Lung (tissue), 12 donors: Measurements from ENCODE around the gene GSAP. TPM values are rescaled to one million over a fixed set of nuclear protein-coding genes. Genes with fewer than 3 reads are reported as not detected.
A peak's percentile ranks its signal among the peaks of the same experiment; 100 is the strongest.
"Not testable (repeated sequence)": the region's sequence is repeated elsewhere in the genome, so short reads cannot be mapped to it uniquely, and the experiment has no call there.

ENCODE experiments used
- ATAC-seq: fragments of 200-7000 bp; cut with Tn5 transposase; one replicate; pipeline ENCODE4 v1.9.1; 2020; ENCODE audit warnings: moderate number of reproducible peaks; ENCODE audit not compliant: insufficient read depth, low FRiP score
- DNase-seq, 3 donors: peaks; one replicate each; pipeline ENCODE4 v3.0.0-alpha.2; 2013 to 2017
- H3K27ac ChIP-seq, 2 donors: one replicate each; pipeline ENCODE4 v1.5.1; 2013; ENCODE audit warnings: mild to moderate bottlenecking in 2 of 2, moderate library complexity in 2 of 2, control low read depth in 1 of 2, inconsistent platforms in 1 of 2, low read depth in 1 of 2, low read length in 1 of 2
- H3K27me3 ChIP-seq, 3 donors: one replicate each; pipeline ENCODE4 v1.5.1; 2013; ENCODE audit warnings: low read length in 2 of 3; ENCODE audit not compliant: control insufficient read depth in 3 of 3, insufficient read depth in 3 of 3
- H3K36me3 ChIP-seq, 4 donors: one replicate each; pipeline ENCODE4 v1.5.1; 2013; ENCODE audit warnings: low read length in 4 of 4, mild to moderate bottlenecking in 1 of 4, moderate library complexity in 1 of 4; ENCODE audit not compliant: control insufficient read depth in 4 of 4, insufficient read depth in 4 of 4
- H3K4me1 ChIP-seq, 5 donors: one replicate each; pipeline ENCODE4 v1.5.1; 2013; ENCODE audit warnings: low read length in 5 of 5, mild to moderate bottlenecking in 2 of 5, moderate library complexity in 1 of 5; ENCODE audit not compliant: control insufficient read depth in 5 of 5, insufficient read depth in 5 of 5
- H3K4me3 ChIP-seq: one replicate; pipeline ENCODE4 v1.5.1; 2013; ENCODE audit warnings: mild to moderate bottlenecking, control low read depth, moderate library complexity
- H3K9ac ChIP-seq, 2 donors: one replicate each; pipeline ENCODE4 v1.5.1; 2013; ENCODE audit warnings: low read length in 2 of 2, control low read depth in 1 of 2; ENCODE audit not compliant: insufficient read depth in 1 of 2
- H3K9me3 ChIP-seq, 4 donors: one replicate each; pipeline ENCODE4 v1.5.1; 2013; ENCODE audit warnings: low read length in 3 of 4, mild to moderate bottlenecking in 1 of 4, moderate library complexity in 1 of 4; ENCODE audit not compliant: control insufficient read depth in 4 of 4, insufficient read depth in 3 of 4
- CTCF ChIP-seq: IDR thresholded peaks from 2 replicates; pipeline ENCODE4 v1.5.1; 2012; ENCODE audit warnings: mild to moderate bottlenecking; ENCODE audit errors: control extremely low read depth, extremely low read depth
- WGBS, 2 donors: extraction: QIAGEN DNeasy Blood & Tissue Kit; methylation state at CpG; one replicate each; pipeline ENCODE4 v1.1.7; 2013; 5-methylcytosine and 5-hydroxymethylcytosine counted together
- polyA plus RNA-seq, 2 donors: library from polyadenylated mRNA; stranded (reverse); fragments of 200-250 nt; gene quantifications; one replicate each; pipeline ENCODE4 v1.2.1, GENCODE V29; 2013
- total RNA-seq, 2 donors: library from RNA; depleted of rRNA in 1 of 2; stranded (reverse); fragments of >200 nt in 1 of 2; gene quantifications; one replicate each; pipeline ENCODE4 v1.2.1, GENCODE V29; 2014 to 2021
- donor health status: control.
- donor health status: control.
- donor health status: Bipolar disorder and iron deficiency.
- donor health status: healthy.
- donor health status: DM: yes; HTN: yes; CAD: no.

The GSAP gene
- total and polyA plus RNA-seq, 4 donors, result 26.4 to 99.3 (median 57.4) TPM

GRCh38 chr7:77276120-77276519, 140.0 kb downstream of the GSAP start:
- no peak for ATAC-seq
- no peak for TF ChIP-seq CTCF
- Histone ChIP-seq H3K4me3 (no peak overlapping the region), H3K36me3 (peaks cover 0 to 4% (median 0%) of the 10 kb centered on the region in 4 donors), H3K4me1 (peaks cover 0 to 3% (median 0%) of the 10 kb centered on the region in 5 donors), H3K9ac (no peak overlapping the region), H3K27me3 (no peaks in the 10 kb centered on the region), H3K27ac (no peak overlapping the region), H3K9me3 (no peaks in the 10 kb centered on the region)
- no peak for DNase-seq
- 50 to 63% methylated on average over 3 to 4 of the region's 4 CpGs for WGBS, 2 donors

GRCh38 chr7:77275663-77276062, 140.5 kb downstream of the GSAP start:
- not testable (repeated sequence) for H3K4me1 ChIP-seq, H3K36me3 ChIP-seq, H3K9ac ChIP-seq, H3K4me3 ChIP-seq, H3K27me3 ChIP-seq, ATAC-seq, H3K27ac ChIP-seq, H3K9me3 ChIP-seq
- WGBS, 2 donors, result 68 to 88% methylated on average over 2 of the region's 2 CpGs
- peak in 2 of 3 donors; percentile 13 to 18 for DNase-seq

GRCh38 chr7:77271766-77272165, 144.4 kb downstream of the GSAP start:
- WGBS, 2 donors, result 75 to 86% methylated on average over 5 of the region's 5 CpGs
- no peak for DNase-seq
- no peaks in the 10 kb centered on the region for H3K27me3 ChIP-seq
- H3K27ac ChIP-seq, result no peak overlapping the region
- H3K36me3 ChIP-seq, result peaks cover 0 to 4% (median 0%) of the 10 kb centered on the region in 4 donors
- no peak overlapping the region for H3K4me3 ChIP-seq
- no peaks in the 10 kb centered on the region for H3K9me3 ChIP-seq
- no peak for ATAC-seq
- no peak for TF ChIP-seq CTCF
- H3K9ac ChIP-seq, result no peak overlapping the region
- H3K4me1 ChIP-seq, result peaks cover 0 to 5% (median 3%) of the 10 kb centered on the region in 5 donors

GRCh38 chr7:77270094-77270480, 146.1 kb downstream of the GSAP start:
- no peak for TF ChIP-seq CTCF
- Histone ChIP-seq H3K36me3 (no peaks in the 10 kb centered on the region), H3K9me3 (no peaks in the 10 kb centered on the region), H3K9ac (no peak overlapping the region), H3K27ac (peak overlapping the region in 1 of 2 donors; percentile 40), H3K4me1 (peaks cover 0 to 5% (median 0%) of the 10 kb centered on the region in 5 donors), H3K27me3 (no peaks in the 10 kb centered on the region), H3K4me3 (no peak overlapping the region)
- no peak for DNase-seq
- no peak for ATAC-seq
- 65 to 86% methylated on average over 1 of the region's 1 CpG for WGBS, 2 donors
